Small intestine (tissue), 7 donors: ENCODE results near the gene KIRREL3. TPM values are rescaled to one million over a fixed set of nuclear protein-coding genes. Genes with fewer than 3 reads are reported as not detected.

ENCODE experiments used
- DNase-seq, 2 donors: peaks; one replicate each; pipeline versions ENCODE4 v3.0.0 to v3.0.0-alpha.2; 2013
- FAIRE-seq: peaks from 2 replicates; lab custom pipeline; 2012; peaks lifted over from hg19 to GRCh38; lab: Jason Lieb, UNC
- H3K27ac ChIP-seq, 3 donors: one replicate each; pipeline ENCODE4 v1.5.1; 2013; ENCODE audit warnings: low read length in 2 of 3, mild to moderate bottlenecking in 2 of 3, control low read depth in 1 of 3, inconsistent platforms in 1 of 3, low read depth in 1 of 3, moderate library complexity in 1 of 3
- H3K27me3 ChIP-seq, 3 donors: one replicate each; pipeline ENCODE4 v1.6.1; 2013; ENCODE audit warnings: low read length in 3 of 3, inconsistent platforms in 1 of 3; ENCODE audit not compliant: control insufficient read depth in 3 of 3, insufficient read depth in 3 of 3
- H3K36me3 ChIP-seq, 3 donors: one replicate each; pipeline ENCODE4 v1.6.1; 2013; ENCODE audit warnings: low read length in 3 of 3, inconsistent platforms in 1 of 3, low read depth in 1 of 3, mild to moderate bottlenecking in 1 of 3, moderate library complexity in 1 of 3; ENCODE audit not compliant: control insufficient read depth in 3 of 3, insufficient read depth in 2 of 3
- H3K4me1 ChIP-seq, 3 donors: one replicate each; pipeline ENCODE4 v1.6.1; 2013; ENCODE audit warnings: low read length in 2 of 3, inconsistent platforms in 1 of 3, low read depth in 1 of 3, mild to moderate bottlenecking in 1 of 3, moderate library complexity in 1 of 3; ENCODE audit not compliant: control insufficient read depth in 3 of 3, insufficient read depth in 2 of 3
- H3K4me3 ChIP-seq, 3 donors: one replicate each; pipeline ENCODE4 v1.5.1; 2013; ENCODE audit warnings: low read length in 3 of 3, control low read depth in 1 of 3, inconsistent platforms in 1 of 3, low read depth in 1 of 3, mild to moderate bottlenecking in 1 of 3, moderate library complexity in 1 of 3
- H3K9me3 ChIP-seq, 2 donors: one replicate each; pipeline ENCODE4 v1.6.1; 2013; ENCODE audit warnings: low read depth in 1 of 2, low read length in 1 of 2; ENCODE audit not compliant: control insufficient read depth in 2 of 2, insufficient read depth in 1 of 2
- WGBS, 3 donors: extraction: QIAGEN DNeasy Blood & Tissue Kit; methylation state at CpG; one replicate each; pipeline ENCODE4 v1.1.7; 2013; 5-methylcytosine and 5-hydroxymethylcytosine counted together
- polyA plus RNA-seq, 4 donors: library from polyadenylated mRNA; stranded (reverse) in 3 of 4; unstranded in 1 of 4; fragments of 200-250 nt in 3 of 4; fragments of 120-200 nt in 1 of 4; gene quantifications; one replicate each; pipeline versions ENCODE4 v1.2.1 to v1.2.3, GENCODE V29; 2013
- donor health status: healthy with polysubstance abuse.
- donor health status: control.
- donor health status: control.
- donor health status: Bipolar disorder and iron deficiency.
- donor health status: healthy.

KIRREL3 gene
- polyA plus RNA-seq, 4 donors, result 0.18 to 0.61 TPM; not detected in 2

DNA sequence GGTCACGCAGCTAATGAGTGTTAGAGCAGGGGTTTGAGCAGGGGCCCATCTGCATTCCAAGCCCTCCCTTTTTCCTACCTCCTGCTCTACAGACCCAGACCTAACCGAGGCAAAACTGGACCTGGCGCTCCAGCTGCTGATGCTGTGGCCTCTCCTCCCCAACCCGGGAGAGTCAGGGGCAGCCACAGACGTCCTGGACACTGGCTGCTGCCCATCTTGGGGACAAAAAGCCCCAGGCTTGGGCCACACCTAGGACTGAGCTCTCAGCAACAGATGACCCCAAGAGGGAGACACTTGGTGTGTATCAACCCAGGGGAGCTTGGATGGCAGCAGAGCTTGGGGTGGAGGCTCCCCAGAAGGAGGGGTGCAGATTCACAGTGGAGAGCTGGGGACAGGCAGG lies 472.5 kb downstream of the KIRREL3 start:
- FAIRE-seq, result no peak
- WGBS, 3 donors, result 55 to 65% (median 61%) methylated on average over 5 of the region's 5 CpGs

DNA sequence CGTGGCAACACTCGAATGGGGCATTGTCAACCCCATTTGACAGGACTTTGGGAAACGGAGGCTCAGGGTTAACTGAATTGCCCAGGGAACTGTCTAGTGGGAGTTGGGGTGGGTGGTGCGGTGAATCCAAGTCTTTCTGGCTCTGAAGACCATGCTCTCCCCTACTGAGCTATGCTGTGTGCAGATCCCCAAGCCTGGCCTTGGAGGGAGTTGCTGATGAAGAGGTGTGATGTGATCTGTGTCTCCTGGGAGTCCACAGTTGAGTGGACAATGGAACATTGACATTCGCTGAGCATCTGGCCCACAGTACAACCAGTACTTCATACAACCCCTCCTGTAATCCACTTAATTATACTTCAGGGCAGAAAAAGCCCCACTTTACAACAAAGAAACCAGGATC lies 472.9 kb downstream of the KIRREL3 start:
- no peaks in the 10 kb centered on the region for H3K4me1 ChIP-seq
- FAIRE-seq, result no peak
- H3K27me3 ChIP-seq, result peaks cover 0 to 3% (median 0%) of the 10 kb centered on the region in 3 donors
- H3K4me3 ChIP-seq, result no peak overlapping the region
- DNase-seq, result no peak
- no peak overlapping the region for H3K27ac ChIP-seq
- H3K9me3 ChIP-seq, result no peaks in the 10 kb centered on the region
- no peaks in the 10 kb centered on the region for H3K36me3 ChIP-seq
- 72 to 77% (median 77%) methylated on average over 5 of the region's 5 CpGs for WGBS, 3 donors

More for the DNA sequence above, 472.5 kb downstream of the KIRREL3 start:
- Histone ChIP-seq H3K4me3 (no peak overlapping the region), H3K36me3 (no peaks in the 10 kb centered on the region), H3K9me3 (no peaks in the 10 kb centered on the region), H3K27me3 (peaks cover 0 to 3% (median 0%) of the 10 kb centered on the region in 3 donors), H3K4me1 (no peaks in the 10 kb centered on the region), H3K27ac (no peak overlapping the region)
- DNase-seq, result no peak

DNA sequence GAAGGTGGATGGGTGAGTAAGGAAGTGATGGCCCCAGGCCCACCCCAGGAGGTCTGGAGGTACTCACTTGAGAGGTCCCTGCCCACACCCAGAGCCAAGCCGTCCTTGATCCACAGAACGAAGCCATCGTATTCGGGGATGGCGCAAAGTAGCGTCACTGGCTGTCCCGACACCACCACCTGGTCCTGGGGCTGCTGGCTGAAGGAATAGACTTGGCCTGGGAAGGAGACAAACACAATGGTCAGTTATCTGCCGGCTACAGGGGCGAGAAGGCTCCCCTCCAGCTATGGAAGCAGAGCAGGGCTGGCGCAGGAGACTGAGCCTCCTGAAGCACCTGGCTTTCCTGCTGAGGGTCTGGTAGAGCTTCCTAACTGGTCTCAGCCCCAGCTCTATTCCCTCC lies 474.1 kb downstream of the KIRREL3 start:
- FAIRE-seq (no peak), DNase-seq (no peak)
- Histone ChIP-seq H3K36me3 (no peaks in the 10 kb centered on the region), H3K4me3 (no peak overlapping the region), H3K4me1 (no peaks in the 10 kb centered on the region), H3K9me3 (no peaks in the 10 kb centered on the region), H3K27me3 (peaks cover 0 to 3% (median 0%) of the 10 kb centered on the region in 3 donors), H3K27ac (no peak overlapping the region)
- 78 to 83% (median 83%) methylated on average over 10 of the region's 10 CpGs for WGBS, 3 donors

DNA sequence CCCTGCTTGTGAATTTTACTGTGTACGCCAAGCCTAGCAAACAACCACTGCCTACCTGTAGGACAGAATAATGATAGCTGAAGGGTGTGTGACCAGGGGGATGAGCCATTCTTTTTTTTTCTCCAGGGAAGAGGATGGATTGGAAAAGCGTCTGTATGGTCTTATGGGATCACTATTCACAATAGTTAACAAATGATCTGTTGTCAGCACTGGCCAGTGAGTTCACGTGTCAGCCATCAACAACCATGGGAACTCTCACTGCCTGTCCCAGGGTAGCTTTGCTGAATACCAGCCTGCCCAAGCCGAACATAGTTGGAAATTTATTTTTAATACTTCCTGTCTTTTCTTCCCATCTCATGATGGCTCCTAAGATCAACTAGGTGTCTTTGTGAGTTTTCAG lies 474.9 kb downstream of the KIRREL3 start:
- H3K27ac ChIP-seq, result no peak overlapping the region
- no peak for FAIRE-seq
- WGBS, 3 donors, result 58 to 70% (median 66%) methylated on average over 4 of the region's 4 CpGs
- H3K4me3 ChIP-seq, result no peak overlapping the region
- no peaks in the 10 kb centered on the region for H3K36me3 ChIP-seq
- no peak for DNase-seq
- H3K27me3 ChIP-seq, result peaks cover 0 to 3% (median 0%) of the 10 kb centered on the region in 3 donors
- no peaks in the 10 kb centered on the region for H3K4me1 ChIP-seq
- H3K9me3 ChIP-seq, result no peaks in the 10 kb centered on the region

DNA sequence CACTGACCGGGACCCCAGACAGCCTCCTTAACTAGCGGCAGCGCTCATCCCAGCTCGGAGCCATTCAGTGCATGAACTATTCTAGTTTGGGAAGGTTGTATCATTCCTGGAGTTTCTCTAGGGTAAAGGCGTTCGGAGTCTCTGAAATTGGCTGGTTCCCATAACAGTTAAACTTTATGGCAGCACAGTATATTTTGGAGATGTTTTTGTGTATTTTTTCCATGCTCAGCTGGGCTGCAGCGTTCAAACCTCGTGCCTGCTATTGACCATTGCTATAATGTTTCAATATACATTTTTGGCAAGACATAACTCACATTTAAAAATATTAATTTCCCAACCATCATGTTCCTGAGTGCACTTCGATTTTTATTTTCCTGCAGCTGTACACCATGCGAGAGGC lies 475.4 kb downstream of the KIRREL3 start:
- no peak overlapping the region for H3K27ac ChIP-seq
- DNase-seq, result no peak
- peaks cover 0 to 3% (median 2%) of the 10 kb centered on the region in 3 donors for H3K27me3 ChIP-seq
- no peaks in the 10 kb centered on the region for H3K4me1 ChIP-seq
- H3K9me3 ChIP-seq, result no peaks in the 10 kb centered on the region
- WGBS, 3 donors, result 78 to 85% (median 84%) methylated on average over 10 of the region's 10 CpGs
- no peaks in the 10 kb centered on the region for H3K36me3 ChIP-seq
- H3K4me3 ChIP-seq, result no peak overlapping the region
- no peak for FAIRE-seq

DNA sequence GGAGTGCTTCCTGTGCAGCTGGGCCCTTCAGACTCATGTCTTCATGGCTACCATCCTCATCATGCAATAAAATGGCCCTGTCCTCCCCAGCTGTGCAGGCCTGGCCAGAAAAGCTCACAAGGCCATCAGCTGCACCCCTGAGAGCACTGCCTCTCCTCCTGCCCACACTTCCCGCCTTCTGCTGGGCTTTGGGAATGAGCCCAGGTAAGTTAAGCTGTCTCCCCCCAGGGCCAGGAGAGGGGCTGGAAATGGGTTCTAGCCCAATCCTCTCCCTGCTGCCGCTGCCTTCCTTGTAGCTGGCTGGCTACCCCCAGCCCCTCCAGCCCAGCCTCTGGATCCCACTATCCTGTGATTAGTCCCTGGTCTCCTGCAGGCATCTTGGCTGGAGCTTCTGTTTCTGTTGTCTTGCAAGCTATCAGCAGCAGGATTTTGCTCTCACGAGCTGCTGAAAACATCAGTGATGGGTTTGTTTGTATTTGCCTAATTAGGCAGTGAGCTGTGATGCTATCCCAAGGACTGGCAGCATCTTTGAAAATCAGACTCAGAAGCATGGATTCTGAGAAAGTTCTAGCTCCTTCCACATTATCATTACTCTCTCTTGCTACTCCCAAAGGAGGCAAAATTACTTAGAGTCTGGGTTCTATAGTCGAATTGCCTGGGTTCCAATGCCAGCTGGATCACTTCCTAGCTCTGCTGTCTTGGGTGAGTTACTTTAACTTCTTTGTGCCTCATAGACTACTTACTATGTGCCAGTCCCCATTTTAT lies 476.9 kb downstream of the KIRREL3 start:
- no peak for FAIRE-seq
- 44 to 58% (median 52%) methylated on average over 4 of the region's 4 CpGs for WGBS, 3 donors

DNA sequence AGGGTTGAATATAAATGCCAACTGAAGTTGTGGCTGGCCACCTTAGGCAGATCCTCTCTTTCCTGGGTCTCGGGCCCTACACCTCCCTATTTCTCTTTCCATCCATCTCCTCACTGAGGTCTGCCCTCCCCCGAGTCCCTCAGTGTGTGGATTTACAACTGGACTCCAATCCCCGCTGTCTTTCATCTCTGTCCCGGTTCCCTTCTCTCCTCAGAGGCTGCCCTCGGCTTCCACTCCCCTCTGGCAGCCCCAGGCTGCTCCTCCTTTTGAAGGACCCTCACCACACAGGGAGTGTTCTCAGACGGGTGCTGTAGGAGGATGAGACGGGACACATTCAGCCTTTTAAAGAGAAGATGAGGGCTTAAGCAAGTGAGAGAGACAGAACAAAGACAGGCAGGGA lies 478.0 kb downstream of the KIRREL3 start:
- Histone ChIP-seq H3K9me3 (no peaks in the 10 kb centered on the region), H3K36me3 (no peaks in the 10 kb centered on the region), H3K27ac (no peak overlapping the region), H3K4me1 (no peaks in the 10 kb centered on the region), H3K27me3 (peaks cover 0 to 4% (median 3%) of the 10 kb centered on the region in 3 donors), H3K4me3 (no peak overlapping the region)
- no peak for FAIRE-seq
- WGBS, 3 donors, result 59 to 73% (median 64%) methylated on average over 7 of the region's 7 CpGs
- no peak for DNase-seq

More for the DNA sequence above, 476.9 kb downstream of the KIRREL3 start:
- Histone ChIP-seq H3K27me3 (peaks cover 0 to 4% (median 3%) of the 10 kb centered on the region in 3 donors), H3K9me3 (no peaks in the 10 kb centered on the region), H3K4me1 (no peaks in the 10 kb centered on the region), H3K4me3 (no peak overlapping the region), H3K27ac (no peak overlapping the region), H3K36me3 (no peaks in the 10 kb centered on the region)
- no peak for DNase-seq

DNA sequence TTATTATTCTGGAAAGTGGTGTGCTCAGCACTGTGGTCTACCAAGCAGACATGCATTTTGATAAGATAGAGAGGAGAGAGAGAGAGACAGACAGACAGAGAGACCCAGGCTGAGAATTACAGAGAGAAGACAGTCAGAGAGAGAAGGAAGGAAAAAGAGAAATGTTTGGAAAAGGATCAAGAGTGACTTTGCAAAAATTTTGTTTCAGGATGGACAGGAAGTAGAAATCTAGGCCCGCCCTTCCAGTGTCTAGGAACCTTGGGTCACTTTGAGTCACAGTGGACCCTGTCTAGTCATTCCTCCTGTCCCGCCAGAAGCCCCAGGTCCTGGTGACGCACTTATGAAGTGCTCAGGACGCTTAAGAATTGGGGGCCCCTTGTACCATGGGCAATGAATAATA lies 478.4 kb downstream of the KIRREL3 start:
- H3K4me1 ChIP-seq, result no peaks in the 10 kb centered on the region
- no peak overlapping the region for H3K4me3 ChIP-seq
- no peak overlapping the region for H3K27ac ChIP-seq
- DNase-seq (no peak), FAIRE-seq (no peak)
- 78 to 87% (median 79%) methylated on average over 4 of the region's 4 CpGs for WGBS, 3 donors
- H3K27me3 ChIP-seq, result peaks cover 0 to 4% (median 3%) of the 10 kb centered on the region in 3 donors
- H3K36me3 ChIP-seq, result no peaks in the 10 kb centered on the region
- H3K9me3 ChIP-seq, result no peaks in the 10 kb centered on the region
